Myocyte (in vitro differentiated cells): ENCODE results near the gene ADK. TPM values are rescaled to one million over a fixed set of nuclear protein-coding genes. Genes with fewer than 3 reads are reported as not detected.
"Not testable (repeated sequence)": the region's sequence is repeated elsewhere in the genome, so short reads cannot be mapped to it uniquely, and the experiment has no call there.

Experiments
- DNase-seq: peaks from one replicate; pipeline ENCODE4 v3.0.0-alpha.2; 2012; ENCODE audit warnings: low read depth
- total RNA-seq: library from RNA; depleted of rRNA; stranded (reverse); fragments of >200 nt; gene quantifications from 2 replicates; pipeline ENCODE4 v1.2.3, GENCODE V29; 2014

The ADK gene
- total RNA-seq, 1 donor from 2014 or later: 65.4 TPM

DNA sequence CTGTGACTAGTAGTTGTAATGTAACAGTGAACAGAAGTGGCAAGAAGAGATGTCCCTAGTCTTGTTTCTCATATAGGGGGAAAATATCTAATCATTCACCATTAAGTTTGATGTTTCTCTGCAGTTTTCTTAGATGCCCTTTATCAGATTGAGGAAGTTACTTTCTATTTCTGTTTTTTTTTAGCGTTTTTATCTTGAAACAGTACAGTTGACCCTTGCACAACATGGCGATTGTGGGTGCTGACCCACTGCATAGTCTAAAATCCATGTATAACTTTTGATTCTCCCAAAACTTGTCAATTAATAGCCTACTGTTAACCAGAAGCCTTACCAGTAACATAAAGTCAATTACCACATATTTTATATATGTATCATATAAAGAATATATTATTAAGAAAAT is 192.0 kb downstream of the ADK start:
- no peak for DNase-seq

DNA sequence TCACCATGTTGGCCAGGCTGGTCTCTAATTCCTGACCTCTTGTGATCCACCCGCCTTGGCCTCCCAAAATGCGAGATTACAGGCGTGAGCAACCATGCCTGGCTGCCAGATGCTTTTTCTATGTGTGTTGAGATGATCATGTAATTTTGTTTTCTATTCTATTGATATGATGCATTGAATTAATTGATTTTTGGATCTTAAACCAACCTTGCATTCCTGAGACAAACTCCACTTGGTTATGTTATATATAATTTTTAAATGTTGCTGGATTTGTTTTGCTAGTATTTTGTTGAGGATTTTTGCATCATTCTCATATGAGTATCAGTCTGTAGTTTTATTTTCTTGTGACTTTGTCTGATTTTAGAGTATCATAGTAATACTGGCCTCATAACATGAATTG is 192.8 kb downstream of the ADK start:
- DNase-seq: no peak

DNA sequence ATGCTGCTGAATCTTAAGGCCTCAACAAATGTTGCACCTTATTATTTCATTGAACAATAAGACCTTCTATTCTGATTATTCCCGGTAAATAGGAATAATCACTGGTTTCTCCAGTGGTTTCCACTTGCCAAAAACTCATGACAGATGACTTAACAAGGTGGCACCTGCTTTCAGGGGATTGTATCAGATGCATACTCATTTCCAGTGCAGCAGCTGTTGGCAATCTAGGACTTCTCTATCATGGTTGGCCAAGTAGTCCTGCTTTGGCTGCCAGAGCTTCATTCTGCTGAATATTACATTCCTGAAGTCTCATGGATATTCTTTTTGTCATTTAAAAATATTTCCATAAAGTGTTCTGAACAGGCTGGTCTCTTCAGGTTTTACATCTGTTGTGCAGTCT is 193.3 kb downstream of the ADK start:
- peak; percentile 66 for DNase-seq

DNA sequence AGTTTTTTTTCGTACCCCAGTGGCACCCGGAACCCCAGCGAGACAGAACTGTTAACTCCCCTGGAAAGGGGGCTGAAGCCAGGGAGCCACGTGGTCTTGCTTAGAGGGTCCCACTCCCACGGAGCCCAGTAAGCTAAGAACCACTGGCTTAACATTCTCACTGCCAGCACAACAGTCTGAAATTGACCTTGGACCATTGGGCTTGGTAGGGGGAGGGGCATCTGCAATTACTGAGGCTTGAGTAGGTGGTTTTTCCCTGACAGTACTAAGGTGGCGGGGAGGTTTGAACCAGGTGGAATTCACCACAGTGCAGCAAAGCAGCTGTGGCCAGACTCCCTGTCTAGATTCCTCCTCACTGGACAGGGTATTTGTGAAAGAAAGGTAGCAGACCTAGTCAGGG is 196.5 kb downstream of the ADK start:
- DNase-seq: no peak

DNA sequence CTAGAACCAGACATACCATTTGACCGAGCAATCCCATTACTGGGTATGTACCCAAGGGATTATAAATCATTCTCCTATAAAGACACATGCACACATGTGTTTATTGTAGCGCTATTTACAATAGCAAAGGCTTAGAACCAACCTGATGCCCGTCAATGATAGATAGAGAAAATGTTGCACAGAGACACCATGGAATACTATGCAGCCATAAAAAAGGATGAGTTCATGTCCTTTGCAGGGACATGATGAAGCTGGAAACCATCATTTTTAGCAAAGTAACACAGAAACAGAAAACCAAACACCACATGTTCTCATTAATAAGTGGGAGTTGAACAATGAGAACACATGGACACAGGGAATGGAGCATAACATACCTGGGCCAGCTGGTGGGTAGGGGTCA is 202.0 kb downstream of the ADK start:
- not testable (repeated sequence) for DNase-seq

DNA sequence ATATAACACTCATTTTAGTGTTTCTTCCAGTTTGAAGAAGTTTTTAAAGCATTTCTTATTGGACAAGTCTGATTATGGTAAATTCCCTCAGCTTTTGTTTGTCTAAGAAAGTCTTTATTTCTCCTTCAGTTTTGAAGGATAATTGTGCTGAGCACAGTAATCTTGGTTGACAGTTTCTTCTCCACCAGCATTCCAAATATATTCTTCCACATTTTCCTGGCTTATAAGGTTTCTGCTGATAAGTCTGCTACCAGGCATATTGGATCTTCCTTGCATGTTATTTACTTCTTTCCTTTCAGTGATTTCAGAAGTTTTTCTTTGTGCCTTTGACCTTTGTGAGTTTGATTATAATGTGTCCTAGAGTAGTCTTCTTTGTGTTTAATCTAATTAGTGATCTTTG is 210.7 kb downstream of the ADK start:
- DNase-seq: no peak

DNA sequence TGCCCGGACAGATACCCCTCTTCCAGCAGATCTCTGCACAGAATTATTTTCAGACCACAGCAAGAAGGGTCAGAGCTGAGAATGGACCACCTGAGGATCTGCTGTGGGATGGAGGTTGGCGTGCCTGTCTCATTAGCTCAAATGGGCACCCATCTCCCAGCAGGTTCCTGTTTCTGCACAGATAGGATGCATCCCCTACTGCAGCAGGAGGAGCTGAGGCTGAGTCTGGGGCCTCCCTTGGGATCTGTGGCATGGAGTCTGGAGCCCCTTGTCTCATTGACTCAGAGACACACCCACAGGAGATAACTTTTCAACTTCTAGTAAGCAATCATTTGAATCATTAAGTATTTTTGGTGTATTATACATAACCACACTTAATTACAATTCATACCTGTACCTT is 212.7 kb downstream of the ADK start:
- DNase-seq: no peak

DNA sequence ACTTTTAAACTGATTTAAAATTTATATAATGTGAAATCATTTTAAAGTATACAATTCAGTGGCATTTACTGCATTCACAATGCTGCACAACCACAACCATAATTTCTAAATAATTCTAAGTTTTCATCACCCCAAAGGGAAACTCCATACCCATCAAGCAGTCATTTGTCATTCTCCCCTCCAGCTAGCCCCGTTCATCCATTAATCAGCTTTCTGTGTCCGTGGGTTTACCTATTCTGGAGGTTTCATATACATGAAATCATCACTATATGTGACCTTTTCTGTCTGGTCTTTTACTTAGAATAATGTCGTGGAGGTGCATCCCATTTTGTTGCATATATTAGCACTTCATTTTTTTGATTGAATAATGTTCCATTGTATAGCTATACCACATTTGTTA is 214.1 kb downstream of the ADK start:
- no peak for DNase-seq

DNA sequence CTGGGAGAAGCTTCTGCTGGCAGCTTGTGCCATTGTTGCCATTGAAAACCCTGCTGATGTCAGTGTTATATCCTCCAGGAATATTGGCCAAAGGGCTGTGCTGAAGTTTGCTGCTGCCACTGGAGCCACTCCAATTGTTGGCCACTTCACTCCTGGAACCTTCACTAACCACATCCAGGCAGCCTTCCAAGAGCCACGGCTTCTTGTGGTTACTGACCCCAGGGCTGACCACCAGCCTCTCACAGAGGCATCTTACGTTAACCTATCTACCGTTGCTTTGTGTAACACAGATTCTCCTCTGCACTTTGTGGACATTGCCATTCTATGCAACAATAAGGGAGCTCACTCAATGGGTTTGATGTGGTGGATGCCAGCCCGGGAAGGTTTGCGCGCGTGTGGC is 220.7 kb downstream of the ADK start:
- DNase-seq: peak; percentile 89

DNA sequence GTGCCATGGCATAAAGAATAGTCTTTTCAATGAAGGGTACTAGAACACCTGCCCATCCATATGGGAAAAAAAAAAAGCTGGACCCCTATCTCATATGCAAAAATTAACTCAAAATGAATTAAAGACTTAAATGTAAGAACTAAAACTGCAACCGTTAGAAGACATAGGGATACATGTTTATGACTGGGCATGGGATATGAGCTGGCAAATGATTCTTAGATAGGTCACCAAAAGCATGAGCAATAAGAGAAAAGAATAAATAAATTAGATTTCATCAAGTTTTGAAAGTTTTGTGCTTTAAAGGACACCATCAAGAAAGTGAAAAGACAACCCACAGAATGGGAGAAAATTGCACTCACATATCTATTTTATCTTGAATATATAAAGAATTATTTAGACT is 222.0 kb downstream of the ADK start:
- no peak for DNase-seq

DNA sequence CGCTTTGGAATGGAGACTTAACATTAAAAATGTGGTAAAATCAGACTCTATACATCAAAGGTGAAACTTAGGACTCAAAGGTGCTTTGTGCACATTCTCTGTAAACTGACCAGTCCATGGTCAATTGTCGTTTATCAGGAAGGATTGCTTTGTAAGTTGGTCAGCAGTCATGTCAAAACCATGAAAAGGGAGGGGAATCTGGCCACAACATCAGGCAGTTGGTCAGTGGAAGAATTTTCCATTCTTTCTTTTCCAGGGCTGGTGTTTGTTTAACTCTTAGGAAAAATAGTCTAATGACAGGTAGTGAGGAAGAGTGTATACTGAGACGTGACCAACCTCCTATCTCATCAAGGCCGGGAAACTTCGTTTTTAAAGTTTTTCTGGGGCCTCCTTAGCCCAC is 226.5 kb downstream of the ADK start:
- peak; percentile 24 for DNase-seq

DNA sequence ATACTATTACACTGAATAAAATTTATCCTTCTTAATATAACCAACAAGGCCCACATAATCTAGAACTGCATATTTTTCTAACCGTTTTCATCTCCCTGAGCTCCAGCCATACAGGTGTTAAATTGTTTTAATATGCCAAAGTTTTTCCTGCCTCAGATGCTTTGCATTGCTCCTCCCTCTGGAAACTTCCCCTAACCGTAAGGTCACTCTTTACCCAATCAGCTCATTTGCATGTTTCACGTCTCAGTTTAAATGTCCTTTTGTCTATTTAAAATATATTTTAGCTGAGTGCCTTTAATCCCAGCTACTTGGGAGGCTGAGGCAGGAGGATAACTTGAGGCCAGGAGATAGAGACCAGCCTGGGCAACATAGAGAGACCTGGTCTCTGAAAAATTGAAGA is 228.5 kb downstream of the ADK start:
- DNase-seq: no peak

DNA sequence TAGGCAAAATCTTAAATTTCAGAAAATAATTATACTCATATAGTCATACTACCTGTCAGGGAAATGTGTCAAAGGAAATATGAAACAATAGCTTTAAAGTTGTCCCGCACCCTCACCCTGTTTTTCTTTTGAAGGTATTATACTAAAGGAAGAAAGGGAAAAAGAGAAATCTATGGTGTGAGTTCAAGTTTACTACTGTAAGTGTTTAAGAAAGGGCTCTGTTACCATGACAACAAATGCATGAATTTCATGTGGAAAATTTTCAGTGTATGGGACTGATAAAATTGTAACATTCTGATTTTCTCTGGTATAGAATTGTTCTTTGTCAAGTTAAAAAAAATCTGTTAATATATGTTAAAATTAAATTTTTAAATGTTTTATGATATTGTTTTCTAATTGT is 229.8 kb downstream of the ADK start:
- DNase-seq: no peak

DNA sequence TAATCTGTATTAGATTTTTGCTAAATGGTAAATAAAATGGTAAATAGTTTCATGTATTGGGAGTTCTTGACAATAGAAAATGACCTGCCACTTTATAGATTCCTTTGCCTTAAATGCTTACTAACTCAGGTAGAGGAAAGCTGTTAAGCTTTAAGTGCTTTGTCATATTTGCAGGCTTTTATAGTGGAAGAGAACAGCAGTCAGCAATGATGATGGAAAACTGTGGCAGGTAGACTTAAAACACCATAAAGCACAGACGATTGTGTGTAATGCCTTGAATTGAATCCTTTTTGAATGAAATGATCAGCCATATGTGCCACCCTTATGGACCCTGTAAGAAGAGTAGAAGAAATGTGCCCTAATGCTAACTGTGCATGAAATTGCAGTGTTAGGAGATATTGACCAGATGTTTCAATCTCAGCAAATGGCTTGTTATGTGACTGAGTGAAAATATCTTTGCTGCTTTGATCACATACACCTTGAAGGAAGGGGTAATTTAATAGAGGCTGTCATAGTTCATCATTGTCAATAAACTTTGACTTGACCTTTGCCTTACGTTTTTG is 230.4 kb downstream of the ADK start:
- no peak for DNase-seq

DNA sequence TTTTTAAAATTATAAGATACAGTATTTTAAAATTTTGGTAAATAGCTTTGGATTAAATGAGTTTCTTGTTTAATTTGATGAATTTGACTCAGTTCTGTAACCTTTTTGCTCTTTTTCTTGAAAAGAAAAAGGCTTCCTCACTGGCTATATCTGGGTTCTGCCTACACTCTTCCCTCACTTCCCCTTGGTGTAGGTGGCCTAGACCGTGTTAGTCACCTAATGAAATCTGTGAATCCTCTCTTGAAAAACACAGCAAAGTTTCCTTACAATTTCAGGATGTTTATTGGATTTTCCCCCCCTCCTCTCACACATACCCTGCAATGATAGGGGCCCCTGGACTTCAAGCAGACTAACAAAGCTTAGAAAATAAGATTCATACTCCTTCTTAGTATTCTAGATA is 231.6 kb downstream of the ADK start:
- no peak for DNase-seq

DNA sequence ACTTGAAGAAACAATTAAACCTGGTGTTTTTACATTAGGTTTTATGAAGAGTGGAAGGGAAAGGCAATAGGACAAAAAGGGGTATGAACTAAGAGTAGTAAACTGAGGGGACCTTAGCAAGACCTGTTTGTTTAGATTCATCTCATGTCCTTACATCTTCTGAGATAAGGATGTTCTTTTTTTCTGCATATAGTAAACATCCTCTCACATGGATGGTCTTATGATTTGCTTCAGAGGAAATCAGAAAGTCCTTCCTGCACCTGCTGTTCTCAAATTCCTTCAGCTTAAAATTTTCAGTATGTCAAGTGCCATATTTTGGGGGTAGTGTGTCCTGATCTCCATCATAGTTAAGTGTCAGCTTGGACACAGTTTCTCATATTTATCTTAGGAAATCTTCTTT is 232.6 kb downstream of the ADK start:
- no peak for DNase-seq

DNA sequence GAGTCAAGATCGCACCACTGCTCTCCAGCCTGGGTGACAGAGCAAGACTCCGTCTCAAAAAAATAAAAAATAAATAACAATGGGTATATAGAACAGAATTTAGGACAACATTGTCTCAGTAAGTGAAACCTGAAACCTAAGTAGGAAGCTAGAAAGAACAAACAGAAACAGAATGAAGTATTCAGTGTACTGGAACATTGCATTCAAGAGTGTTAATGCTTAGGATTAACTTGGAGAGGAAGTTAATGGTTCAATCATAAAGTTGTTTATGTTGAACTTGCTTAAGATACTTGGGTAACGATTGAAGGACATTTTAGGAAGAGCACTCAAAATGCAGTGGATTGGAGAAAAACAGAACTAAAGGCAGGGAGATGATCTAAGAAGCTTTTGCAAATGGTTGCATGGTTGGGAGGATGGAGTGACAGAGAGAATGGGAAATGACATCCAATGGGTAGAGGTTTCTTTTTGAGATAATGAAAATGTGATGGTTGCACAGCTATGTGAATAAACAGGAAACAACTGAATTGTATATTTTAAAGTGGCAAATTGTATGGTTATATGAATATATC is 233.7 kb downstream of the ADK start:
- no peak for DNase-seq

DNA sequence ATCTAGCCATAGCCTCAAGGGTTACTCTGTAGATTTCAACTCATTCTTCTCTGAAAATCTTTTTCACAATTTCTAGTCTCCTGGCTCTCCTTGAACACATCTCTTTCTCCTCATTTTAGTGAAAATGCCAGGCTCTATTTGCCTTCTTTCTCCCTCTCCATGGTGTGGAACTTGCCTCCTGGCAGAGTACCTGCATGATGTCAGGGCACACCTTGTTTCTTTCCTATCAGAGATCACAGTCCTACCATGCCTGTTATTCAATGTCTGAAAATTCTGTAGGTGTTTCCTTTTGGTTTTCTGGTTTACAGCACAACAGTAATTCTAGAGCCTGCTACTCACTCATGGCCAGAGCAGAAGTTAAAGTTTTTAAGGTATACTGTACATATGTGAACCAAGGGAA is 237.8 kb downstream of the ADK start:
- DNase-seq: no peak

DNA sequence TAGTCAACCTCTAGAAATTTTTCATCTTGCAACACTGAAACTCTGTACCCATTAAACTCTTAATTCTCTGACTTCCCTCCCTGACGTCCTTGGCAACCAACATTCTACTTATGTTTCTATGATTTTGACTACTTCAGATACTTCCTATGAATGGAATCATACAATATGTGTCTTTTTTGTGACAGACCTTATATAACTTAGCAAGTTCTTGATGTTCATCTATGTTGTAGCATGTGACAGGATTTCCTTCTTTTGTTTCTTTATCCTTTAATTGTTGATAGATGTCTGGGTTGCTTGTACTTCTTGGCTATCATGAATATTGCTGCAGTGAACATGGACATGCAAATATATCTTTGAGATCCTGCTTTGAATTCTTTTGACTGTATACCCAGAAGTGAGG is 240.8 kb downstream of the ADK start:
- no peak for DNase-seq

DNA sequence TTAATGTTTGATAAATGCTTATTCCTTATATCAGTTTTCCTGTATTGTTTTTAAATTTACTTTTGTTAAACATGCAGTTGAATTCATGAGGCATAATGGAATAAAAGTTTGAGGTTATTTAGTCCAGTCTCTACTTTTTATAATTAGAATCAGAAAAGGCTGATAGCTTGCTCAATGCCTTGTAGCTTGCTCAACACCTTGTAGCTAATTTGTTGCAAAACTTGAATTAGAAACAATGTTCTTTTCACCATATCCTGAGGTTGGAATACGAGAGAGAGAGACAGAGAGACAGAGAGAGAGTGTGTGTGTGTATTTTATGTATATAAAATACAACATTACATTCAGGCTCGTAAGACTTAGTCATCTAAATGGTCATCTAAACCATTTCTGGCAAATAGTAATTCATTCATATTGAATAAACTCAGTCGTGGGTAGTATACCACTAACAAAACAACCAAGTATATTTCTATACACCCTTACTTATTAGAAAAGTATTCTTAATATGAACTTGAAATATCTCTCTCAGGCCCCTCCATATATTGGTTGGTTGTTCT is 243.5 kb downstream of the ADK start:
- no peak for DNase-seq

DNA sequence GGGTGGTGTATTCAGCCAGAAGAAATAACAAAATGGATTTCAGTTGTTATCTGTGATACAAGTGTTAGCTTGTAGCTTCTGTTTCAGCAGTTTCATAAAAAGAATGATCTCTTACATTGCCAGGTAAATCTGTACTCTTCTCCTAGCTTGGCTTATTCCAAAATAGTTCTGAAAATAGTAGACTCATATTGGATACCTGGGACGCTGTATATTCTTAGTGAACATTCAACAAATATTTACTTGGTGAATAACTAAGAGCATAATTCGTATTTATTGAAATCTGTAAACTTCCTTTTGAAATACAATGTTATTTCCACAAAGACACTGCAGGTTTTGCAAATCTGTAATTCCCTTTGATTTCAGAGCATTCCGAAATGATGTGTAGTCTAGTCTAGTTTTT is 249.2 kb downstream of the ADK start:
- no peak for DNase-seq

DNA sequence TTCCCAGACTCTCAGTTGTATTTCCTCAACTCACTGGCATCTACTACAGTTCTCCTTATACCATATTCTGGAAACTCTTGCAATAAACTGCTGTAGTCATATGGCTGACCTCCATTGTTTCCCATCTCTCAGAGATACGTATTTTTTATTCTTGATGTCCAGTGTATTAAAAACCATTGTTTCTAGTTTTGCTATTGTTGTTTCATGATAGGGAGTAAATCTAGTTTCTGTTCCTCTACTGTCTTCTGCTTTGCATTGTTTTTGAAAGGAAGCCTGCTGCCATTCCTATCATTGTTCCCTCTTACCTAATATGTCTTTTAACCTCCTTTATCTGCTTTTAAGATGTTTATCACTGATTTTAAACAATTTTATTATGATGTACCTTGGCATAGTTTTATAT is 255.0 kb downstream of the ADK start:
- no peak for DNase-seq

DNA sequence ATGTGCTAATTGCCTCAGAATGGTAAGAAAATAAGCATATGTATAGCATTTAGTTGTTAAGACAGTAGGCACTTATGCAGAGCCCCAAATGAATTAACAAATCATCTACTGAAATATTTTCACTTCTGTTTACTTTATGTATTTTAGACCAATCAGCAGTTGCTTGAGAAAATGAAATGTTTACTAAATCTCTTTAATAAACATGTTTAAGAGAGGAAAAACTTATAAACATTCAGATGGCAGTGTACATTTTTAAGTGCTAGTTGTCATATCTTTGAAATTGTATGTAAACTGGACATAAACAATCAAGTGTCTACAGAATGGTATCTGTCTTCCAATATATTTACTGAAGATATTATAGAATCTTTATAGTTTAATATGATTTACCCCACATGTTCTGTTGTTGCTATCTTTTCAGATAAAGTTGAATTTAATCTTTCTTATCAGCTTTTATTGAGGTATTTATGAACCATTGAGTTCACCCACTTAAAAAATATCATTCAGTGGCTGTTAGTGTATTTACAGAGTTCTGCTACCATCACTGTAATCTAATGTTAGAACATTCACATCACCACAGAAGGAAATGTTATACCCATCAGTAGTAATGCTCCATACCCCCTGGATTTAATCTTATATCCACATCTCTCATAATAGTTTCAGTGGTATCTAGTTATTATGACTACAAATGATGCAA is 264.3 kb downstream of the ADK start:
- DNase-seq: no peak
